Activated CD8-positive, alpha-beta memory T cell treated with anti-CD3 and anti-CD28 coated beads for 4 hours (primary cell): Measurements from ENCODE around the gene NFKBIE.
A peak's percentile ranks its signal among the peaks of the same experiment; 100 is the strongest.

Experiments used
- DNase-seq, 2 donors: peaks; one replicate each; pipeline ENCODE4 v3.0.0-alpha.2; 2020; ENCODE audit warnings: low read depth in 2 of 2

Gene NFKBIE

GRCh38 chr6:44226368-44227147, 38.8 kb downstream of the NFKBIE start:
- no peak for DNase-seq

- no peak for DNase-seq
Observed at GRCh38 chr6:44225579-44226325, 39.6 kb downstream of the NFKBIE start.

- DNase-seq = no peak
Observed at GRCh38 chr6:44224965-44225305, 40.4 kb downstream of the NFKBIE start.

- DNase-seq = no peak
Observed at GRCh38 chr6:44224029-44224964, 41.1 kb downstream of the NFKBIE start.

GRCh38 chr6:44223319-44224028, 41.9 kb downstream of the NFKBIE start, which contains the start of gene SLC29A1:
SLC29A1 (plus strand) TSS chr6:44223595; CDS start chr6:44227314, 3,719 bp downstream.
- peak; percentile 69 to 71 for DNase-seq

- no peak for DNase-seq
Observed at GRCh38 chr6:44222486-44223318, 42.6 kb downstream of the NFKBIE start.

- no peak for DNase-seq
Observed at GRCh38 chr6:44221961-44222335, 43.4 kb downstream of the NFKBIE start.

GRCh38 chr6:44221291-44221960, 43.9 kb downstream of the NFKBIE start:
- DNase-seq = no peak

GRCh38 chr6:44220913-44221290, 44.4 kb downstream of the NFKBIE start:
- no peak for DNase-seq

- no peak for DNase-seq
Observed at GRCh38 chr6:44219815-44220784, 45.3 kb downstream of the NFKBIE start.

- DNase-seq = no peak
Observed at GRCh38 chr6:44219053-44219814, 46.1 kb downstream of the NFKBIE start.

- DNase-seq = no peak
Observed at GRCh38 chr6:44217332-44218143, 47.8 kb downstream of the NFKBIE start.

- no peak for DNase-seq
Observed at GRCh38 chr6:44216677-44217331, 48.5 kb downstream of the NFKBIE start, which contains the start of gene MYMX. MYMX (plus strand) TSS chr6:44216926; CDS start chr6:44217472, 546 bp downstream.

GRCh38 chr6:44214307-44214706, 51.0 kb downstream of the NFKBIE start:
- DNase-seq = no peak

GRCh38 chr6:44211284-44211683, 54.1 kb downstream of the NFKBIE start:
- no peak for DNase-seq
